T-helper 1 cell (primary cell): ENCODE data around the gene MRAP.
"Not testable (repeated sequence)": the region's sequence is repeated elsewhere in the genome, so short reads cannot be mapped to it uniquely, and the experiment has no call there.

Experiments
- DNase-seq, 5 donors: peaks; one replicate each; pipeline ENCODE4 v3.0.0-alpha.2; 2012 to 2020
- total RNA-seq, 4 donors: gene quantifications; one replicate each; lab custom pipeline; 2026; lab: John Stamatoyannopoulos, UW

Gene MRAP
- 0 reads per million in 4 donors for total RNA-seq

GRCh38 chr21:32298658-32299081 lies at the start of gene MRAP:
MRAP (plus strand) TSS chr21:32298855; CDS start chr21:32298972, 117 bp downstream.
- no peak for DNase-seq

- no peak for DNase-seq
Observed at GRCh38 chr21:32249511-32250280, 49.0 kb upstream of the MRAP start.

- no peak for DNase-seq
Observed at GRCh38 chr21:32252136-32252535, 46.5 kb upstream of the MRAP start.

- DNase-seq: no peak
Observed at GRCh38 chr21:32253215-32253641, 45.4 kb upstream of the MRAP start.

- DNase-seq: no peak
Observed at GRCh38 chr21:32256251-32256650, 42.4 kb upstream of the MRAP start.

GRCh38 chr21:32256873-32257620 lies 41.6 kb upstream of the MRAP start:
- DNase-seq: no peak

GRCh38 chr21:32257962-32258785 lies 40.5 kb upstream of the MRAP start:
- DNase-seq: peak in 1 of 5 donors; percentile 33

- not testable (repeated sequence) for DNase-seq
Observed at GRCh38 chr21:32258786-32259048, 39.9 kb upstream of the MRAP start.

- DNase-seq: no peak
Observed at GRCh38 chr21:32260130-32260529, 38.5 kb upstream of the MRAP start.

- no peak for DNase-seq
Observed at GRCh38 chr21:32261929-32262328, 36.7 kb upstream of the MRAP start.

- not testable (repeated sequence) for DNase-seq
Observed at GRCh38 chr21:32265321-32265720, 33.3 kb upstream of the MRAP start.

GRCh38 chr21:32270748-32271147 lies 27.9 kb upstream of the MRAP start:
- DNase-seq: no peak

GRCh38 chr21:32276671-32277070 lies 22.0 kb upstream of the MRAP start:
- no peak for DNase-seq

GRCh38 chr21:32278103-32278502 lies 20.6 kb upstream of the MRAP start:
- DNase-seq: no peak

- DNase-seq: peak; percentile 91 to 96 (median 95)
Observed at GRCh38 chr21:32278518-32279376, 19.9 kb upstream of the MRAP start, which contains the start of gene MIS18A. MIS18A (minus strand) TSS chr21:32279049; CDS start chr21:32279014, 35 bp downstream.

GRCh38 chr21:32279377-32279680 lies 19.3 kb upstream of the MRAP start:
- no peak for DNase-seq

- no peak for DNase-seq
Observed at GRCh38 chr21:32281531-32281930, 17.1 kb upstream of the MRAP start.

GRCh38 chr21:32282992-32283391 lies 15.7 kb upstream of the MRAP start:
- DNase-seq: no peak

- DNase-seq: no peak
Observed at GRCh38 chr21:32285476-32285875, 13.2 kb upstream of the MRAP start.

- DNase-seq: no peak
Observed at GRCh38 chr21:32297449-32297848, 1.2 kb upstream of the MRAP start.

GRCh38 chr21:32298148-32298559 lies 501 bp upstream of the MRAP start:
- no peak for DNase-seq

GRCh38 chr21:32299695-32300094 lies 1.0 kb downstream of the MRAP start:
- no peak for DNase-seq
